HG03575 (cell line): ENCODE data around the gene SERPINA1.

ENCODE experiments used
- ATAC-seq: cut with Tn5 transposase; IDR thresholded peaks from one replicate; pipeline ENCODE4 v1.9.1; 2021; ENCODE audit not compliant: unreplicated experiment, insufficient number of reproducible peaks, low FRiP score; ENCODE audit errors: extremely low read depth

Gene SERPINA1

GRCh38 chr14:94400422-94400841 is 12.0 kb upstream of the SERPINA1 start:
- no peak for ATAC-seq

DNA sequence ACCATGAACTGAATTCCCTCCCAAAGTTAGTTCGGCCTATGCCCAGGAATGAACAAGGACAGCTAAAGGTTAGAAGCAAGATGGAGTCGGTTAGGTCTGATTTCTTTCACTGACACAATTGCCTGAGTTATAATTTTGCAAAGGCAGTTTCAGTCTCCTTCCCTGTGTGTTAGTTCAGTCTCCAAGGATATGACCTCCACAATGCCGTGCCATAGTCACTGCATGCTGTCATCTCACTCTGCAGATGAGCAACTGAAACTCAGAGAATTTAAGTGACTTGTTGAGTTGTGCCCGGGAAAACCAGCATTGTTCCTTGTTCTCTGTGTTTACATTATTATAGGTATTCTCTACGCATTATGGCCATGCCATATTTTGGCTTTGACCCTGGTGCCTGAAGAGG is 10.1 kb upstream of the SERPINA1 start:
- ATAC-seq = no peak

DNA sequence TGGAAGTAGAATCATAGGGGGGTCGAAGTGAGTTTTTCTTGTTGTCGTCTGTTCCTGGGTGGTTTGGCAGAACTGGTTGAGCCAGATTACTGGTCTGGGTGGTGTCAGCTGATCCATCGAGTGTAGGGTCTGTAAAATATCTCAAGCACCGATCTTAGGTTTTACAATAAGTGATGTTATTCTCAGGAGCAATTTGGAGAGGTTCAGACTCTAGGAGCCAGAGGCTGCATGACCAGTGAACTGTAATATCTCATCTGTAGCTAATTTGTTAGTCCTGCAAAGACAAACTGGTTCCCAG is 9.7 kb upstream of the SERPINA1 start:
- ATAC-seq = no peak

DNA sequence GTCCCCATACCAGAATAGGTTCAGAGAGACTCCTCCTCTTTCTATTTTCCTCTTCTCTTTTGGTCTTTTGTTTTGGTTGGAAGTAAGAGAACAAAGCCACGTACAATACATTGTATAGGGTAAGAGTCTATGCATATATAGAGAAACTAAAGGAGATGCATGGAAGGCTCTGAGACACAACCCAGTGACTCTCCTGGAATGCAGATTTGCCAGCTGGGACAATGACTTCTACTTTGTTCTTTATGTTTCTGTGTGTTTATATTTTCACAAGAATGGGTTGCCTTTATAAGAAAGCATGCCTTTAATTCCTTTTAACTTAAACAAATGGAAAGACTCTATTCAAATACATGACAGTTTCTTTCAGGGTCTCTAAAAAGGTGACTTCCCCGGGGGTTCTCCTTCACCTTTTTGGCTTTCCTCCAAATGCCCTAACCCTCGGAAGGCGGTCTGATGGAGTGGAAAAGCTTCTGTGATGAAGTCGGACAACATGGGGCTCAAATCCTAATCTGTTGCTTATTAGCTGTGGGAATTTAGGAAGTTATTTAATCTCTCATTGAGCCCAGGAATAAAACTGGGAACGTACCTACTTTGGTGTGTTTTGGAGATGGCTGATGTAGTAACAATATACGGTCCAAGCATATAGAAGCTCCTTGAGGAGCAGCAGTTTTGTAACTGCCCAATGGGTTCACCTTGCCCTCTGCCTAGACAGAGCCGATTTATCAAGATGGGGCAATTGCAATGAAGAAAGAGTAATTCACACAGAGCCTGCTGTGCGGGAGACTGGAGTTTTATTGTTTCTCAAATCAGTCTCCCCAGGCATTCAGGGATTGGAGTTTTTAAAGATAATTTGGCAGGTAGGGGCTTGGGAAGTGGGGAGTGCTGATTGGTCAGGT is 9.1 kb upstream of the SERPINA1 start:
- ATAC-seq = no peak

- ATAC-seq = no peak
Measured at GRCh38 chr14:94396628-94397225, 8.3 kb upstream of the SERPINA1 start.

DNA sequence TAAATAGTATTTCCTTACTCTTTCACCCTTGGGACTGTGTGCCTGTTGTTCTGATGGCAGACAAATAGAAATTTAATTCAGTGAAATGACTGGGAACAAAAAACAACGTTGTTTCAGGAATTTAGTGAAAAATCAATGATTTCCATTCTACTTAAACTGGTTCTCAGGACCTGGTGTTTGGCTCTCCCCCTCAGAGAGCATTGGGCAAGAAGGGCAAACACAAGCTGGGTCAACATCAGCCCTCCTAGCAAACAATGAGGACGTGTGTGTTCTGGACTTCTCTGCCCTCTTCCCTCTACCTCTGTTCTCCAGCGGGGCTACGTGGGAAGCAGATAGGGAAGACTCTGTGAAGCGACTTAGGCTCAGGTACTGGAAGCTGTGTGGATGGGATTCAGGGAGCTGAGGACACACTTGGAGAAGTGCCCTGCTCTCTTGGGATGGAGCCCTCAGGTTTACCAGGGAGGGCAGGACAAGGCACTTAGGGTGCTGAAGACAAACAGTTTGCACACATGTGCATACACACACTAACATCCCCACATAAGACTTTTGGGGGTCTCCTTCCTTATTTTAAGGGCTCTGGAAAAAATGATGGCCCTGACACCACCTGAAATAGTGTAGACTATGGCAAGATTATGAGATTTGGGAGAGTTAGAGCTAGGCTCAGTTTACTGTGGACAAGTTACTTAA is 7.6 kb upstream of the SERPINA1 start:
- no peak for ATAC-seq

DNA sequence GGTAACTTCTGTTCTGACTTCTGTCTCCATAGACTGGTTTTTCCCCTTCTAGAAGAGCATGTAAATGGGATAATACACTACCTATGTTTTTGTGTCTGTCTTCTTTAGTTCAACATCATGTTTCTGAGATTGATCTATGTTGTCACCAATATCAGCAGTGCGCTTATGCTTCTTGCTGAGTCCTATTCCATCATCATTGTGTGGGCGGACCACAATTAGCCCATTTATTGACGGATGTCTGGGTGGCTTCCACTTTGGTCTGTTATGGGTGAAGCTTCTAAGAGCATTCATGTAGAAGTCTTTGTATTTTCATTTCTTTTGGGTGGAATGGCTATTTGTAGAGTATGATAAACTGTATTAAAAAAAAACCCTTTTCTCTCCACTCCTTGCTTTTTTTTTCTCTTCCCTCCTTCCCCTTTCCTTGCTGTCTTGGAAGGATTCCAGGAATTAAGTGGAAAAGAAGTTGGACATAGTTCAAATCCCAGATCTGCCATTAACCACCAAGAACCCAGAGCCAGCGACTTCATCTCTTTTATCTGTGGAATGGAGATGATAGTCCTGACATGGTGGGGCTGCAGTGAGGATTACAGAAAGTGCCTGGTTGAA is 7.0 kb upstream of the SERPINA1 start:
- ATAC-seq = no peak

DNA sequence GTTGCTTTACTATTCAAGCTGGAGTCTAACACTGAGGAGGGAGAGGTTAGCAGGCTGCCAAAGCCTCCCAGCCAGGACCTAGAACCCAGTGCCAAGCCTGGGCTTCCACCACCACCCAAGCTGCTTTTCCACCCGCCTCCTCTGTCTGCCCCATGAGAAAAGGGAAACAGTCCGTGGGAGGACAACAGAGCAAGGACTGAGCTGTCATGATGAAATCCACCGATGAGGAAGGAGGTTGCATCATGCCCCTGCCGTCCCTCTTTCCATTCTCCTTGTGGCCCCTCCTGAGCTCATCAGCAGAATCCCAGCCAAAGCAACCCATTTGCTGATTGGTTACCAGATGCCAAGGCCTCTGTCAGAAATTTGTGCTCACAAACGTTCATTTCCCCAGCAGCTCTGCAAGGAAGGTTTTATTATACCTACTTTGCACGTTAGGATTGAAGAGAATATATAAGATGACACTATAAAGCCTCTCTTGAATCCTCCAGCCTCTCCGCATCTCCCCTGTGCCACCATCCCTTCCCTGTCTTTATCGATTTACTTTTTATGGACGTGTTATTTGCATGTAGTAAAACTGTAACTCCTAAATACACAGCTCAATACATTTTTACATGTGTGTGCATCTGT is 6.3 kb upstream of the SERPINA1 start:
- ATAC-seq = no peak

GRCh38 chr14:94394025-94394493 is 5.7 kb upstream of the SERPINA1 start:
- ATAC-seq = no peak

DNA sequence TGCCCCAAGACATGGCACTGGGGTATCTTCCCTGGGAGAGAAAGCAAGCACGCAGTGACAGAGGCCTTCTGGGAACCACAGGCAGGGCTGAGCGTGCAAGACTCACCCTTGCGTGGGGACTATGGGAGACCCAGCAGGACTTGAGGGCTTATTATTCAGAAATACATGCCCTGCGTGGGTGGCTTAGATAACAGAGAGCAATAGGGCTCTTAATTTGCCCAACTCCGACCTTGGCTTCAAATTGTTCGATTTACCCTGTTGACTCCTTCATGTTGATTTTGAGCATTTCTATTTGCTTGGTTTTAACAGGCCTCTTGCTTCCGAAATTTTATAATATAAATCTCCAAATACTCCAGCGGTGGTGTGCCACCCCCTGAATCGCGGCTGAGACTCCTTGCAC is 5.1 kb upstream of the SERPINA1 start:
- ATAC-seq = no peak

DNA sequence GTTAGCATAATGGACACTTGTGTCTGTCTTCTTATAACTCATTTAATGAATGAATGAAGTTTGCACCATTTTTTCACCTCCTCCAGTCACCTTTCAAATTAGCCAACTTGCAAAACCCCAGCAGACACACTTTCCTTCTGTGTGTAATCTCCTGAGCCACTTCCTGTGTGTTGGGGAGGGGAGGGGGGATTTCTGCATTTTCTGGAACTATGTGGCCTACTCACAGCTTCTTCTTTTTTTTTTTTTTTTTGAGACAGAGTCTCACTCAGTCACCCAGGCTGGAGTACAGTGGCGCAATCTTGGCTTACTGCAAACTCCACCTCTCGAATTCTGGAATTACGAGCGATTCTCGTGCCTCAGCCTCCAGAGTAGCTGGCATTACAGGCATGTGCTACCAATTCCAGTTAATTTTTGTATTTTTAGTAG is 4.1 kb upstream of the SERPINA1 start:
- no peak for ATAC-seq

DNA sequence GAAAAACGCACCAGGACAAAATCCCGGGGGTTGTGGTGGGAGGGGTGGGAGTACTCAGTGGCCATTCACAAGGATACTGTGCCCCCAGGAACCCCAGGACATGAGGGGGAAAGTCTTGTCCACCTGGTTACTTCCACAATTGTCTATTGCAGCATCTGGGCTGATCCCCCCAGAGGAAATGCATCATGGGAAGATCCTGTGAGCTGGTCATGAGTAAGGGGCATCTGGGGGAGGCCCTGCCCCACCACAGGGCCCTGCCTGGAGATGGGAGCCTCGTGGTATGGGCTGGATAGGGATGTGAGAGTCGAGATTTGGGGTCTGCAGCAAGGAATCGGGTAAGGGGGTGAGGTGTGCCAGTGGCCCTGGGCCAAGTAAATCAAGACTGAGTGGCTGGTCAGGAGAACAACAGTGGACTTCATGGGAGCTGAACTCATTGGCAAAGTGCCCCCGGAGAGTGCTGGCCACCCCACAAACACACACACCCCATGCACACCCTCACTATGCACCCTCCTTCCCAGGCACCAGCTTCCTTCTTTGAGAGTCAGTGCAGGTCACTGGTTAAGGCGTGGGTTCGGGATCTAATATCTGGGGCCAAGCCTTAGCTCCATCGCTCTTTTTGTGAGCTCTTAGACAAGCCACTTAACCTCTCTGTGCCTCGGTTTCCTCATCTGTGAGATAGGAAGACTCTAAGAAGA is 3.0 kb upstream of the SERPINA1 start:
- no peak for ATAC-seq

DNA sequence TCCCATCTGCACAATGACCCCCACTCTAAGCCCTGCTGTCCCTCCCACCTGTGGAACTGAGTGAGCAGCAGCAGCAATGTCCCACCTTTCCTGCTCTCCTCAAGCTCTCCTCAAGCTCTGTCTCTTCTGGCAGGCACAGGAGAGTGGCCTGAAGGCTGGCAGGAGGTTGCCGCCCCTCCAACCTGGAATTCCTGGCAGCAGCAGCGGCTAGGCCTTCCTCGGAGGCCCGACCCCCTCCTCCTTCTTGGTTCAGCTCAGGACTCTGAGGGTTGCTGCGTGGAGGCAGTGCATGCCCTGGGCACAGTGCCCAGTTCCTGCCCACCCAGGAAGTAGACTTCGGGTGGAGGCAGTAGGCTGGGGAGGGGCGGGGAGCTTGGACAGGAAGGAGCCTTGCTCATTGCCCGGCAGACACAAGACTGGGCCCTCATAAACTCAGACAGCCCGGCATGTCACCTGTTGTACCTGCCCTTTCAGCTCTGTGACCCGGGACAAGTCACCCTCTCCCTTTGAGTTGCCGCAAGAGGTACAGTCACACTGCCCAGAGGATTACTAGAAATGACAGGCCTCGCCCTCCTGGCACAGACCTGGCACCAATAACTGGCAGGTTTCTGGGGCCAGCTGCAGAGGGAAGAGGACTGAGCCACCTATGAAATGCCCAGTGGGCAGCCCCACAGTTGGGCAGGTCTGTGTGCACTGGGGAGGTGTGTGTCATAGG is 2.1 kb upstream of the SERPINA1 start:
- no peak for ATAC-seq

DNA sequence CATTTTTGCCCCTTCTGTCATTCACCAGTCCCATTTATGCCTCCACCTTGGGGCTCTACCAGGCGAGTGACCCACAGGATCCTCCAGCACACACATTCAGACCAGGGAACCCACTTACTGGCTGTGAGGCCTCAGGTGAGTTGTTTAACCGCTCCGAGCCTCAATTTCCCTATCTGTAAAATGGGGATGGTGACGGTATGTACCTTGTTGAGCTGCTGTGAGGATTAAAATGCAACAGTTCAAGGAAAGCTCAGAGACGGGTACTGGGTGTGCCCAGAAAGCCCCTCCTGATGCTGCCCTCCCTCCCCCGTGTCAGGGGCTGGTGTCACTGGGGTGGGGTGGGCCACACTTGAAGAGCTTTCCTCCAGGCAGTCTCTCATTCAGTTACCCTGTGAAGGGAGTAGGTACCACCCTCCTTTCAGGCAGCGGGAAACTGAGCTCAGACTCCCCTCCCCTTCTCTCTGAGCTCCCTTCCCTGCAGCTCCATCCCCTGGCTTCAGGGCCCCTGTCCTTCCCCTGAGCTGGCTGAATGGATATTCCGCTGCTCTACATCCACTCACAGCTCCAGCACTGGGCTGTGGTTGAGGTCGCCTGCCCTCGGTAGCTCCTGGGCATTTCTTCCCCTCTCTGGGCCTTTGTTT is 1.4 kb upstream of the SERPINA1 start:
- ATAC-seq = no peak

- no peak for ATAC-seq
Measured at GRCh38 chr14:94389104-94389469, 685 bp upstream of the SERPINA1 start.

GRCh38 chr14:94388027-94388383 is 397 bp downstream of the SERPINA1 start:
- ATAC-seq = no peak

GRCh38 chr14:94387051-94388026 is 1.1 kb downstream of the SERPINA1 start:
- no peak for ATAC-seq
